H9 (cell line): ENCODE results near the gene CD300LG. TPM values are rescaled to one million over a fixed set of nuclear protein-coding genes. Genes with fewer than 3 reads are reported as not detected.

ENCODE experiments used
- DNase-seq: peaks from one replicate; pipeline ENCODE4 v3.0.0-alpha.2; 2017
- H2AFZ ChIP-seq: one replicate; pipeline ENCODE4 v1.6.1; 2013; ENCODE audit warnings: mild to moderate bottlenecking, low read length, control low read depth, moderate library complexity
- H2AK5ac ChIP-seq: 2 replicates; pipeline ENCODE4 v1.6.1; 2013; ENCODE audit warnings: low read length, control low read depth, mixed read lengths; ENCODE audit not compliant: insufficient read length
- H2BK120ac ChIP-seq: one replicate; pipeline ENCODE4 v1.6.1; 2013; ENCODE audit warnings: low read depth, mild to moderate bottlenecking, low read length, control low read depth, inconsistent platforms; ENCODE audit not compliant: poor library complexity, severe bottlenecking
- H2BK12ac ChIP-seq: 2 replicates; pipeline ENCODE4 v1.6.1; 2013; ENCODE audit warnings: low read length, control low read depth, mixed read lengths, low read depth; ENCODE audit not compliant: insufficient read length
- H2BK15ac ChIP-seq: 2 replicates; pipeline ENCODE4 v1.6.1; 2013; ENCODE audit warnings: low read depth, low read length, control low read depth
- H2BK20ac ChIP-seq: one replicate; pipeline ENCODE4 v1.6.1; 2013; ENCODE audit warnings: low read depth, mild to moderate bottlenecking, low read length, control low read depth, inconsistent platforms; ENCODE audit not compliant: poor library complexity, severe bottlenecking
- H2BK5ac ChIP-seq: 2 replicates; pipeline ENCODE4 v1.6.1; 2013; ENCODE audit warnings: low read length, control low read depth, mixed read lengths; ENCODE audit not compliant: insufficient read length
- H3K14ac ChIP-seq: 2 replicates; pipeline ENCODE4 v1.6.1; 2013; ENCODE audit warnings: low read length, control low read depth; ENCODE audit not compliant: insufficient read depth
- H3K18ac ChIP-seq: 2 replicates; pipeline ENCODE4 v1.6.1; 2013; ENCODE audit warnings: low read depth, mild to moderate bottlenecking, mixed read lengths, low read length, control low read depth; ENCODE audit not compliant: insufficient read length
- H3K23ac ChIP-seq: 2 replicates; pipeline ENCODE4 v1.6.1; 2013; ENCODE audit warnings: low read length, control low read depth, mixed read lengths, low read depth; ENCODE audit not compliant: insufficient read length
- H3K23me2 ChIP-seq: 2 replicates; pipeline ENCODE4 v1.6.1; 2013; ENCODE audit warnings: low read depth, mild to moderate bottlenecking, mixed read lengths, low read length, control low read depth; ENCODE audit not compliant: insufficient read length, poor library complexity, severe bottlenecking
- H3K27ac ChIP-seq: 2 replicates; pipeline ENCODE4 v1.5.1; 2013; ENCODE audit warnings: low read length, control low read depth, mixed read lengths, low read depth; ENCODE audit not compliant: insufficient read length
- H3K27me3 ChIP-seq: 2 replicates; pipeline ENCODE4 v1.6.1; 2013; ENCODE audit warnings: low read length, control low read depth, inconsistent platforms; ENCODE audit not compliant: insufficient read depth
- H3K4ac ChIP-seq: 2 replicates; pipeline ENCODE4 v1.6.1; 2013; ENCODE audit warnings: low read depth, mild to moderate bottlenecking, control low read depth, inconsistent platforms, low read length, moderate library complexity
- H3K4me1 ChIP-seq: 2 replicates; pipeline ENCODE4 v1.6.1; 2013; ENCODE audit warnings: low read length, control low read depth, inconsistent platforms; ENCODE audit not compliant: insufficient read depth
- H3K4me2 ChIP-seq: 2 replicates; pipeline ENCODE4 v1.6.1; 2013; ENCODE audit warnings: low read length, control low read depth, mixed read lengths; ENCODE audit not compliant: insufficient read length, insufficient read depth
- H3K56ac ChIP-seq: 2 replicates; pipeline ENCODE4 v1.6.1; 2013; ENCODE audit warnings: low read depth, mild to moderate bottlenecking, mixed read lengths, low read length, control low read depth; ENCODE audit not compliant: insufficient read length
- H3K79me1 ChIP-seq: 2 replicates; pipeline ENCODE4 v1.6.1; 2013; ENCODE audit warnings: low read depth, mild to moderate bottlenecking, moderate library complexity, low read length, control low read depth, inconsistent platforms; ENCODE audit not compliant: insufficient read depth, poor library complexity, severe bottlenecking
- H3K79me2 ChIP-seq: 2 replicates; pipeline ENCODE4 v1.6.1; 2013; ENCODE audit warnings: low read length, control low read depth, inconsistent platforms; ENCODE audit not compliant: insufficient read depth
- H3K9ac ChIP-seq: 2 replicates; pipeline ENCODE4 v1.6.1; 2013; ENCODE audit warnings: low read length, control low read depth, mixed read lengths; ENCODE audit not compliant: insufficient read length; ENCODE audit errors: extremely low read depth
- H3K9me3 ChIP-seq: one replicate; pipeline ENCODE4 v1.6.1; 2013; ENCODE audit warnings: low read depth, low read length, inconsistent platforms; ENCODE audit not compliant: control insufficient read depth
- H3T11ph ChIP-seq: one replicate; pipeline ENCODE4 v1.6.1; 2013; ENCODE audit warnings: mild to moderate bottlenecking, low read length, control low read depth, inconsistent platforms
- H4K20me1 ChIP-seq: one replicate; pipeline ENCODE4 v1.6.1; 2013; ENCODE audit not compliant: control insufficient read depth, insufficient read length, insufficient read depth
- H4K5ac ChIP-seq: 2 replicates; pipeline ENCODE4 v1.6.1; 2013; ENCODE audit warnings: low read depth, mild to moderate bottlenecking, mixed read lengths, low read length, control low read depth; ENCODE audit not compliant: insufficient read length
- H4K8ac ChIP-seq: replicated peaks from 2 replicates; pipeline ENCODE4 v1.6.1; 2013; ENCODE audit warnings: low read length, control low read depth, mixed read lengths, low read depth; ENCODE audit not compliant: insufficient read length
- H4K91ac ChIP-seq: 2 replicates; pipeline ENCODE4 v1.6.1; 2013; ENCODE audit warnings: low read depth, mild to moderate bottlenecking, moderate library complexity, mixed read lengths, low read length, control low read depth; ENCODE audit not compliant: insufficient read length
- H3K27ac Mint-ChIP-seq, 3 experiments: 2 replicates in 2 of 3; 3 replicates in 1 of 3; pipeline ENCODE4 v1.8.0; 2020 to 2021; ENCODE audit warnings: mixed read lengths in 3 of 3, mild to moderate bottlenecking in 1 of 3, moderate library complexity in 1 of 3
- H3K27me3 Mint-ChIP-seq: 2 replicates; pipeline ENCODE4 v1.8.0; 2021; ENCODE audit warnings: low read depth, mild to moderate bottlenecking, moderate library complexity, mixed read lengths
- H3K36me3 Mint-ChIP-seq, 3 experiments: 2 replicates in 2 of 3; 3 replicates in 1 of 3; pipeline ENCODE4 v1.8.0; 2020 to 2021; ENCODE audit warnings: low read depth in 3 of 3, mixed read lengths in 3 of 3; ENCODE audit not compliant: insufficient read depth in 1 of 3
- H3K4me1 Mint-ChIP-seq, 2 experiments: 2 replicates each; pipeline ENCODE4 v1.8.0; 2020; ENCODE audit warnings: mixed read lengths in 2 of 2
- H3K4me3 Mint-ChIP-seq, 2 experiments: 2 replicates in 1 of 2; 3 replicates in 1 of 2; pipeline ENCODE4 v1.8.0; 2020 to 2021; ENCODE audit warnings: mild to moderate bottlenecking in 2 of 2, mixed read lengths in 2 of 2, moderate library complexity in 1 of 2
- H3K9me3 Mint-ChIP-seq, 2 experiments: 2 replicates in 1 of 2; 3 replicates in 1 of 2; pipeline ENCODE4 v1.8.0; 2020; ENCODE audit warnings: mild to moderate bottlenecking in 2 of 2, mixed read lengths in 2 of 2, moderate library complexity in 1 of 2
- WGBS: extraction: QIAGEN DNeasy Blood & Tissue Kit; methylation state at CpG from one replicate; pipeline ENCODE4 v1.1.7; 2013; ENCODE audit warnings: missing lambda C conversion rate, low lambda C conversion rate, mixed read lengths; ENCODE audit not compliant: insufficient read length; ENCODE audit errors: extremely low coverage; 5-methylcytosine and 5-hydroxymethylcytosine counted together
- total RNA-seq: library from RNA; stranded (reverse); gene quantifications from 2 replicates; pipeline ENCODE4 v1.2.1, GENCODE V29; 2021
- TF ChIP-seq, protein P1 (sequence below): fragments of 200-600 bp; sonication (generic); conservative IDR thresholded peaks from 3 replicates; pipeline ENCODE4 v1.8.0; 2021; ENCODE audit warnings: antibody characterized with exemption, mild to moderate bottlenecking

The CD300LG gene
- total RNA-seq, 1 experiment from 2014 or later = not detected

DNA sequence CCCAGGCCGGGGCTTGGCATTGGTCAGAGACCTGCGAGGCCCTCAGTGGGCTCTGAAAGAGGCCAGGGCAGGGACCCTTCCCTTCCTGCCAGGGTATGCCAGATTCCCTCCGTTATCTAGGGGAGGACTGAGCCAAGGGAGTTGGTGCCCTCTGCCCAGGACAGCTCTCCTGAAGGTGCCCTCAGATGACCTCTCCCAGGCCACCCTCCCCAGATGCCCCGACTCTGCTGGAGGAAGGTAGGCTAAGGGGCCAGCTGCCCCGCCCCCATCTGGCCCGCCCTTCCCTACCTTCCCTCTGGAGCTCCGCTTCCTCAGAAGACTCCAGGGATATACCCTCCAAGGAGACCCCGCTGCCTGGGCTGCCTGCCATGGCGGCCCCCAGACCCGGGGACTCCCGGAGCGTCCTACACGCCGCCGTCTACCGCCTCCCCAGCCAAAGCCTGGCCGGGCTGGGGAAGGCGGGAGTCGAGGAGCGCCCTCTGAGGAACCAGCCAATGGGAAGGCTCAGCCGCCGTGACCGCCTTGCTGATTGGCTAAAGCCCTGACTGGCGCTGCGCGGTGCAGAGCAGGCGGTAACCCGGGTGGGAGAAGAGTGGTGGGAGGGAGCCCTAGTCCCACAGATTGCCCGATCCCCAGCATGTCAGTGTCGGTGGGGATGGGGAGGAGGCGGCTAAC lies 53.3 kb downstream of the CD300LG start:
- TF ChIP-seq, protein P1, sequence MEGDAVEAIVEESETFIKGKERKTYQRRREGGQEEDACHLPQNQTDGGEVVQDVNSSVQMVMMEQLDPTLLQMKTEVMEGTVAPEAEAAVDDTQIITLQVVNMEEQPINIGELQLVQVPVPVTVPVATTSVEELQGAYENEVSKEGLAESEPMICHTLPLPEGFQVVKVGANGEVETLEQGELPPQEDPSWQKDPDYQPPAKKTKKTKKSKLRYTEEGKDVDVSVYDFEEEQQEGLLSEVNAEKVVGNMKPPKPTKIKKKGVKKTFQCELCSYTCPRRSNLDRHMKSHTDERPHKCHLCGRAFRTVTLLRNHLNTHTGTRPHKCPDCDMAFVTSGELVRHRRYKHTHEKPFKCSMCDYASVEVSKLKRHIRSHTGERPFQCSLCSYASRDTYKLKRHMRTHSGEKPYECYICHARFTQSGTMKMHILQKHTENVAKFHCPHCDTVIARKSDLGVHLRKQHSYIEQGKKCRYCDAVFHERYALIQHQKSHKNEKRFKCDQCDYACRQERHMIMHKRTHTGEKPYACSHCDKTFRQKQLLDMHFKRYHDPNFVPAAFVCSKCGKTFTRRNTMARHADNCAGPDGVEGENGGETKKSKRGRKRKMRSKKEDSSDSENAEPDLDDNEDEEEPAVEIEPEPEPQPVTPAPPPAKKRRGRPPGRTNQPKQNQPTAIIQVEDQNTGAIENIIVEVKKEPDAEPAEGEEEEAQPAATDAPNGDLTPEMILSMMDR = no peak
- H3K9ac ChIP-seq = no peak overlapping the region
- peaks cover 35 to 54% of the 10 kb centered on the region in 2 experiments for H3K4me1 Mint-ChIP-seq
- H3K4me2 ChIP-seq = peak overlapping the region; percentile 59
- no peak overlapping the region for H2BK15ac ChIP-seq
- peaks cover 50% of the 10 kb centered on the region for H3K27me3 Mint-ChIP-seq
- H2AFZ ChIP-seq = no peak overlapping the region
- no peak overlapping the region for H3T11ph ChIP-seq
- H3K27ac Mint-ChIP-seq = no peak overlapping the region
- H4K8ac ChIP-seq = no peak overlapping the region
- H3K4me1 ChIP-seq = peaks cover 3% of the 10 kb centered on the region; the same call in 1 of the 2 replicates
- DNase-seq = peak; percentile 96
- no peak overlapping the region for H3K4ac ChIP-seq
- H4K5ac ChIP-seq = no peak overlapping the region
- no peak overlapping the region for H2BK120ac ChIP-seq
- no peak overlapping the region for H2BK20ac ChIP-seq
- H4K20me1 ChIP-seq = no peaks in the 10 kb centered on the region
- no peak overlapping the region for H3K27ac ChIP-seq
- no CpG with 5 or more reads among the region's 31 CpGs for WGBS
- H3K79me1 ChIP-seq = no peaks in the 10 kb centered on the region
- no peak overlapping the region for H2BK5ac ChIP-seq
- H2BK12ac ChIP-seq = no peak overlapping the region
- no peak overlapping the region for H3K18ac ChIP-seq
- H3K56ac ChIP-seq = no peak overlapping the region
- H4K91ac ChIP-seq = no peak overlapping the region
- H3K23me2 ChIP-seq = peaks cover 16% of the 10 kb centered on the region
- H3K9me3 ChIP-seq = no peaks in the 10 kb centered on the region
- peaks cover 12 to 16% (median 15%) of the 10 kb centered on the region in 3 experiments; a peak in 5 of 7 replicates for H3K36me3 Mint-ChIP-seq
- 0 out of 2 replicates have a peak, but pooled peaks cover 2% of the 10 kb centered on the region for H3K79me2 ChIP-seq
- no peak overlapping the region for H3K23ac ChIP-seq
- peak overlapping the region; percentile 63 to 79 for H3K4me3 Mint-ChIP-seq
- H3K27me3 ChIP-seq = no peaks in the 10 kb centered on the region
- no peak overlapping the region for H2AK5ac ChIP-seq
- H3K9me3 Mint-ChIP-seq = no peaks in the 10 kb centered on the region
- H3K14ac ChIP-seq = no peak overlapping the region
